GM12891 (cell line): ENCODE measurements around the gene RAD50.

Source experiments
- PAX5 ChIP-seq: IDR thresholded peaks from 2 replicates; pipeline ENCODE4 v1.6.1; 2011; ENCODE audit warnings: low read length, moderate library complexity, mild to moderate bottlenecking; ENCODE audit not compliant: insufficient read depth, severe bottlenecking
- POLR2A ChIP-seq: IDR thresholded peaks from 2 replicates; pipeline ENCODE4 v1.6.1; 2011; ENCODE audit warnings: low read depth, low read length, control low read depth
- POLR2AphosphoS5 ChIP-seq: IDR thresholded peaks from 2 replicates; pipeline ENCODE4 v1.6.1; 2011; ENCODE audit warnings: low read depth, low read length, control low read depth
- POU2F2 ChIP-seq: IDR thresholded peaks from 2 replicates; pipeline ENCODE4 v1.6.1; 2011; ENCODE audit warnings: low read depth, mild to moderate bottlenecking, control low read depth, low read length, moderate library complexity
- SPI1 ChIP-seq: IDR thresholded peaks from 2 replicates; pipeline ENCODE4 v1.6.1; 2011; ENCODE audit warnings: low read depth, low read length, control low read depth
- TAF1 ChIP-seq: IDR thresholded peaks from 2 replicates; pipeline ENCODE4 v1.6.1; 2011; ENCODE audit warnings: low read depth, low read length, control low read depth

DNA sequence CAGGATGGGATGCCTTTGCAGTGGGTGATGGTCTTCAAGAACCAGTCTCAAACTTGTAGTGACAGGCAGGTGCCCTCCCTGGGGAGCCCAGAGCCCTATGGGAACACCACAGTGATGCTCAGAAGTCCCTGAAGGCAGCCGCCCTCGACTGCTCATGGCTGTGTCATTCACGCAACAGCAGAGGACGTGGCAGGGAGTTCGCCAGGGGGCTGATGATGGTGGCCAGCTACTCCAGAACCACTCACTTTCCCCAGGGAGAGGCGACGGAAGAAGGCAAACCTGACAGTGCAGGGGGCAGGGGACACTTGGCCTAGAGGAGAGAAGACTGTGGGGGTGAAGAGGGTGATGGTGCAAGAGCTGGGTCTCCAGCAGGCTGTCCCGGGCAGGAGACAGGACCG is 105.2 kb downstream of the RAD50 start:
- TF ChIP-seq POLR2A (no peak), POU2F2 (no peak), POLR2AphosphoS5 (no peak), SPI1 (no peak), TAF1 (no peak), PAX5 (no peak)
